Measurements from ENCODE around the gene PNKP.

Gene PNKP

DNA sequence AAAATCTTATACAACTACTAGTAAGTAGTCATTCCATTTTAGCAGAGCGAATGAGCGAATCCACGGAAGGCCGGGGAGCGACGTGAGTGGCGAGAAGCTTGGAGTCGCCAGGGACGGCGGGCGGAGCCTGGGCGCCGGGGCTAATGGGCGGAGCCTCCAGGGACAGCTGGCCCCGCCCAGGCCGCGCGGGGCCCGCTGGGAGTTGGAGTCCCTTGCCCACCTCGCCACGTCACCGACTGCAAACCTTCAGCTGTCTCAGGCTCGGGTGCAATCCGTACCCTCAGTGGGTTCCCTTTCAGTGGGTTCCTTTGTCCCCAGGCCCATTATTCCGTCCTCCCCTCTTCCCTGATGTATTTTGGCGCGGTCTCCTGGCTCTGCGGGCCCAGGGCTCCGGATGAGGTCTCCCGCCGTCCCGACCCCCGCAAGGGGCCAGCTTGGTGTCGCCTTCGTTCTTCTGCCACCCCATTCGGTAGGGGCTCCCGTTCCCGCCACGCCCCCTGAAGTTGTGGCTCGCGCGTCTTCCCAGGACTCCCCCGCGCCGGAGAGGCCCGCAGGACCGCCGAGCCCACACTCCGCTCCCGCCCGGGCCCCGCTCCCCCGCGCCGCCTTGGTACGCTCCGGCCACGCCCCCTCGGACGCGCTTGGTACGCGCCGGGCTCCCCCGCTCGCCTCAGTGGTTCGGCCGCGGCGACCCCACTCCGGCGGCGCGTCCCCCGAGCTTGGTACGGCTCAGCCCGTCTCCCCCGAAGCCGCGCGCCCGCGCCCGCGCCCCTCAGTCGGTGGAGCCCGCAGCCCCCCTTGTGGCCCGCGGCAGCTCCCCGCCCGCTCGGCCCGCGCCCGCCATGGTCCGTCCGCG lies 16.7 kb downstream of the PNKP start, which contains the start of gene PTOV1 (continued):
- TF ChIP-seq HOXD13 (CRISPR knock-in tag; IDR thresholded peaks at IDR 0.05; ENCODE audit: borderline replicate concordance), result no peak
- TF ChIP-seq ZNF2 (tag by site-specific recombination; IDR thresholded peaks at IDR 0.05), result peak; percentile 86
- peak; percentile 41; the same call in 1 of the 2 replicates for TF ChIP-seq ZNF513 (tag by site-specific recombination; IDR thresholded peaks at IDR 0.05)
- no peak for TF ChIP-seq CTCF (tag by site-specific recombination; IDR thresholded peaks at IDR 0.05)
- no peak for TF ChIP-seq ZSCAN18 (tag by site-specific recombination; IDR thresholded peaks at IDR 0.05)
- peak; percentile 99 for TF ChIP-seq ZBTB7A (tag by site-specific recombination; IDR thresholded peaks at IDR 0.05; ENCODE audit: low read depth)
- TF ChIP-seq ZXDB (tag by site-specific recombination; IDR thresholded peaks at IDR 0.05), result peak; percentile 98
- peak; percentile 87 for TF ChIP-seq SP7 (tag by site-specific recombination; IDR thresholded peaks at IDR 0.05)
- TF ChIP-seq RBAK (tag by site-specific recombination; IDR thresholded peaks at IDR 0.05), result peak; percentile 70; the same call in 1 of the 2 replicates
- peak; percentile 90 for TF ChIP-seq ZFHX2 (tag by site-specific recombination; conservative IDR thresholded peaks at IDR 0.05)
- TF ChIP-seq ZNF10 (tag by site-specific recombination; IDR thresholded peaks at IDR 0.05), result peak; percentile 68
- TF ChIP-seq ZNF837 (tag by site-specific recombination; IDR thresholded peaks at IDR 0.05), result 0 out of 2 replicates have a peak, but pooled peaks have one; percentile 61
- TF ChIP-seq, protein P1, sequence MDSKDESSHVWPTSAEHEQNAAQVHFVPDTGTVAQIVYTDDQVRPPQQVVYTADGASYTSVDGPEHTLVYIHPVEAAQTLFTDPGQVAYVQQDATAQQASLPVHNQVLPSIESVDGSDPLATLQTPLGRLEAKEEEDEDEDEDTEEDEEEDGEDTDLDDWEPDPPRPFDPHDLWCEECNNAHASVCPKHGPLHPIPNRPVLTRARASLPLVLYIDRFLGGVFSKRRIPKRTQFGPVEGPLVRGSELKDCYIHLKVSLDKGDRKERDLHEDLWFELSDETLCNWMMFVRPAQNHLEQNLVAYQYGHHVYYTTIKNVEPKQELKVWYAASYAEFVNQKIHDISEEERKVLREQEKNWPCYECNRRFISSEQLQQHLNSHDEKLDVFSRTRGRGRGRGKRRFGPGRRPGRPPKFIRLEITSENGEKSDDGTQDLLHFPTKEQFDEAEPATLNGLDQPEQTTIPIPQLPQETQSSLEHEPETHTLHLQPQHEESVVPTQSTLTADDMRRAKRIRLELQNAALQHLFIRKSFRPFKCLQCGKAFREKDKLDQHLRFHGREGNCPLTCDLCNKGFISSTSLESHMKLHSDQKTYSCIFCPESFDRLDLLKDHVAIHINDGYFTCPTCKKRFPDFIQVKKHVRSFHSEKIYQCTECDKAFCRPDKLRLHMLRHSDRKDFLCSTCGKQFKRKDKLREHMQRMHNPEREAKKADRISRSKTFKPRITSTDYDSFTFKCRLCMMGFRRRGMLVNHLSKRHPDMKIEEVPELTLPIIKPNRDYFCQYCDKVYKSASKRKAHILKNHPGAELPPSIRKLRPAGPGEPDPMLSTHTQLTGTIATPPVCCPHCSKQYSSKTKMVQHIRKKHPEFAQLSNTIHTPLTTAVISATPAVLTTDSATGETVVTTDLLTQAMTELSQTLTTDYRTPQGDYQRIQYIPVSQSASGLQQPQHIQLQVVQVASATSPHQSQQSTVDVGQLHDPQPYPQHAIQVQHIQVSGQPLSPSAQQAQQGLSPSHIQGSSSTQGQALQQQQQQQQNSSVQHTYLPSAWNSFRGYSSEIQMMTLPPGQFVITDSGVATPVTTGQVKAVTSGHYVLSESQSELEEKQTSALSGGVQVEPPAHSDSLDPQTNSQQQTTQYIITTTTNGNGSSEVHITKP (tag by site-specific recombination; IDR thresholded peaks at IDR 0.05), result peak; percentile 100
- peak; percentile 52; the same call in 1 of the 2 replicates for TF ChIP-seq ZNF639 (tag by site-specific recombination; IDR thresholded peaks at IDR 0.05)
- peak; percentile 92 for TF ChIP-seq ZNF391 (tag by site-specific recombination; IDR thresholded peaks at IDR 0.05; ENCODE audit: borderline replicate concordance, low read depth)
- peak; percentile 94 for TF ChIP-seq GLIS1 (tag by site-specific recombination; IDR thresholded peaks at IDR 0.05)
- TF ChIP-seq KLF10 (tag by site-specific recombination; IDR thresholded peaks at IDR 0.05), result peak; percentile 94
- no peak for TF ChIP-seq PRDM2 (tag by site-specific recombination; IDR thresholded peaks at IDR 0.05; ENCODE audit: borderline replicate concordance)
- TF ChIP-seq YY2 (tag by site-specific recombination; IDR thresholded peaks at IDR 0.05), result peak; percentile 46; the same call in 1 of the 2 replicates
- TF ChIP-seq ZSCAN23 (tag by site-specific recombination; IDR thresholded peaks at IDR 0.05), result peak; percentile 61; the same call in 1 of the 2 replicates
- TF ChIP-seq EGR2 (tag by site-specific recombination; IDR thresholded peaks at IDR 0.05; ENCODE audit: low read depth), result peak; percentile 77

Measured in HEK293 (cell line).